Mesodermal cell (in vitro differentiated cells): ENCODE data around the gene BASP1. TPM values are rescaled to one million over a fixed set of nuclear protein-coding genes. Genes with fewer than 3 reads are reported as not detected.

Experiments
- H3K27ac ChIP-seq: 2 replicates; pipeline ENCODE4 v1.7.0; 2013; ENCODE audit warnings: mild to moderate bottlenecking, low read depth, low read length, moderate library complexity; ENCODE audit not compliant: severe bottlenecking
- H3K36me3 ChIP-seq: 2 replicates; pipeline ENCODE4 v1.7.1; 2013; ENCODE audit warnings: mild to moderate bottlenecking, low read length, moderate library complexity; ENCODE audit not compliant: control insufficient read depth, insufficient read depth
- H3K4me1 ChIP-seq: one replicate; pipeline ENCODE4 v1.7.1; 2013; ENCODE audit warnings: mild to moderate bottlenecking, low read length; ENCODE audit not compliant: insufficient read depth, control insufficient read depth, poor library complexity, severe bottlenecking
- H3K4me3 ChIP-seq: 2 replicates; pipeline ENCODE4 v1.7.0; 2013; ENCODE audit warnings: low read length, control low read depth, mild to moderate bottlenecking; ENCODE audit not compliant: insufficient read depth, poor library complexity, severe bottlenecking; ENCODE audit errors: extremely low read depth
- H3K9me3 ChIP-seq: 2 replicates; pipeline ENCODE4 v1.7.1; 2013; ENCODE audit warnings: mild to moderate bottlenecking, low read length, moderate library complexity; ENCODE audit not compliant: control insufficient read depth
- WGBS, 2 experiments: methylation state at CpG; one replicate each; pipeline ENCODE4 v1.1.5; 2013; ENCODE audit warnings: missing lambda C conversion rate in 2 of 2; ENCODE audit not compliant: insufficient coverage in 2 of 2; 5-methylcytosine and 5-hydroxymethylcytosine counted together
- polyA plus RNA-seq, 2 experiments: library from polyadenylated mRNA; stranded (reverse); fragments of 50-300 nt; gene quantifications; one replicate each; pipeline ENCODE4 v1.2.3, GENCODE V29; 2013

BASP1 gene, protein sequence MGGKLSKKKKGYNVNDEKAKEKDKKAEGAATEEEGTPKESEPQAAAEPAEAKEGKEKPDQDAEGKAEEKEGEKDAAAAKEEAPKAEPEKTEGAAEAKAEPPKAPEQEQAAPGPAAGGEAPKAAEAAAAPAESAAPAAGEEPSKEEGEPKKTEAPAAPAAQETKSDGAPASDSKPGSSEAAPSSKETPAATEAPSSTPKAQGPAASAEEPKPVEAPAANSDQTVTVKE
- polyA plus RNA-seq (2013, experiment 1 of 2): 133 TPM
- polyA plus RNA-seq (2013, experiment 2 of 2): 116 TPM

GRCh38 chr5:17217493-17218352 lies at the start of gene BASP1:
Gene BASP1 (plus strand): TSS chr5:17217631. CDS start chr5:17275217, 57,586 bp downstream.
- Histone ChIP-seq H3K36me3 (peaks cover 19% of the 10 kb centered on the region), H3K4me1 (peaks cover 20% of the 10 kb centered on the region), H3K9me3 (no peaks in the 10 kb centered on the region), H3K4me3 (peak within 1 kb of the TSS; percentile 93), H3K27ac (peak within 1 kb of the TSS; percentile 90)
- 0 to 1% methylated on average over 44 to 58 of the region's 89 CpGs for WGBS, 2 experiments

DNA sequence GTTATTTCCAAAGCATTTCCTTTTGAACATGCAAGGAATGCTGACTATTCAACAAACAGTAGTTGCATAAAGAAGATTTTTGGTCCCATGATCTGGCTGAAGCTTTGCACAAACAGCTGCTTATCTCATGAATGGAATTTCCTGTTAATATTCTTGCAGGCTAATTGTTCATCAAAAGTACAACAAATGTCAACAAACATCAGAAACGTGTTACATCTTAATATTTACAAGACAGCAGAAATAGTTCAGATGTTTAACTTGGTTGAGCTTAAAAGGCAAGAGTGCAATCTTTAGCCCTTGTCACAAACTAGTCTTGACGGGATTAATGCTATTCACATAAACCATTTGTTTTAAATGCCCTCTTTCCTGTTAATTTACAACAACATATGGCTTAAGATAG lies 47.9 kb upstream of the BASP1 start:
- Histone ChIP-seq H3K36me3 (no peaks in the 10 kb centered on the region), H3K4me3 (no peak overlapping the region), H3K9me3 (no peaks in the 10 kb centered on the region), H3K4me1 (peaks cover 37% of the 10 kb centered on the region), H3K27ac (peak overlapping the region; percentile 37)
- WGBS, 2 experiments: 60% methylated on average over 1 of the region's 2 CpGs; no CpG with 5 or more reads in 1 of the 2 experiments

DNA sequence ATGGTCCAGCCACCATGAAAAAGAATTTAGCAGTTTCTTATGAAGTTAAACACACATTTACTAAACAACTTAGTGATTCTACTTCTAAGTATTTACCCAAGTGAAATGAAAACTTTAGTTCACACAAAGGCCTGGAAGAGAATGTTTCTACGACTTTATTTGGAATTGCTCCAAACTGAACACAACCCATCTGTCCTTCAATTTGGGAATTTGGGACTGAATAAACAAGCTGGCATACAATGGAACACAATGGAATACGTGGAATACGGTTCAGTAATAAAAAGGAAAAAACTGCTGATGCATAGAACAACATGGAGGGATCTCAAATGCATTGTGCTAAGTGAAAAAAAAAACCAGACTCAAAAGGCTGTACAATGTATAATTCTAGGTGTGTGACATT lies 44.6 kb upstream of the BASP1 start:
- Histone ChIP-seq H3K27ac (no peak overlapping the region), H3K36me3 (no peaks in the 10 kb centered on the region), H3K4me1 (peaks cover 37% of the 10 kb centered on the region), H3K9me3 (no peaks in the 10 kb centered on the region), H3K4me3 (no peak overlapping the region)
- WGBS, 2 experiments: 84 to 100% methylated on average over 1 to 2 of the region's 3 CpGs

- Histone ChIP-seq H3K4me3 (no peak overlapping the region), H3K4me1 (peaks cover 36% of the 10 kb centered on the region), H3K27ac (no peak overlapping the region), H3K9me3 (no peaks in the 10 kb centered on the region), H3K36me3 (no peaks in the 10 kb centered on the region)
- 93 to 94% methylated on average over 4 to 5 of the region's 5 CpGs for WGBS, 2 experiments
Observed at GRCh38 chr5:17174965-17175364, 42.5 kb upstream of the BASP1 start.

DNA sequence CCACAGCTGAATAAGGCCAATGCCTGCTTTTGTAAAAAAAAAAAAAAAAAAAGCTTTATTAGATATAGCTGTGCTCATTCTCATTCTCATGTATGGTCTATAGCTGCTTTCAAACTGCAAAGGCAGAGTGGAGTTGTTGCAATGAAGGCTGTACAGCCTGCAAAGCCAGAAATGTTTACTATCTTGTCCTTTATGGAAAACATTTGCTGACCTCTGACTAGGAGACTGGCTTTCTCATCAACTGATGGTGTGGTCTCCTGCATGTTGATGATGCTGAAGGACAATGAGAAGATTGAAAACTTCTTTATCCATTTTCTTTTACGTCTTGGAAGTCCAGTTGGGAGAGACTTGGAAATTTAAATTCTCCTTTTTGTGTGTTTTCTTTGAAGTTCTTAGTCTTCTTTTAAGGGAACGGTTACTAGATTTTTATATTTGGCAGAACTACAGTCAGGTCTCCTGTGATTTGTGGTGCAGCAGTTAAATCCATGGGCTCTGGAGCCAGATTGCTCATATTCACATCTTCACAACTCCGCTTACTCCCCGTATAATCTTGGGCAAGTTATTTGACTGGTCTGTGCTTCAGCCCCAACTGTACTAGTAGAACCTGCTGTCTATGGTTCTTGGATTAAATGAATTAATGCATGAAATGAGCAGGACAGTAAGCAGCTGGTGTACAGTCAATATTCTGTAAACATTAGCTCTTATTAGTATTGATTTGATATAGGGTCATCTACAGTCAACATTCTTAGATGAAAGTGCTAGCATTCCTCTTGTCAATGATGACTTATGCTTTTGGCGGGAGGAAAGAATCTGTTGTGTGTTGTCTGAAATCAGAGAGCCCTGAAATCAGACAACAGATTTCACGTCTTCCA lies 39.7 kb upstream of the BASP1 start:
- WGBS, 2 experiments: 88 to 91% methylated on average over 3 to 4 of the region's 6 CpGs
- Histone ChIP-seq H3K27ac (peak overlapping the region; percentile 20), H3K36me3 (no peaks in the 10 kb centered on the region), H3K4me1 (peaks cover 47% of the 10 kb centered on the region), H3K4me3 (no peak overlapping the region), H3K9me3 (peaks cover 3% of the 10 kb centered on the region)

- H3K9me3 ChIP-seq: peaks cover 3% of the 10 kb centered on the region
- peak overlapping the region; percentile 26 for H3K27ac ChIP-seq
- WGBS, 2 experiments: 92 to 100% methylated on average over 2 of the region's 2 CpGs
- H3K36me3 ChIP-seq: no peaks in the 10 kb centered on the region
- peaks cover 48% of the 10 kb centered on the region for H3K4me1 ChIP-seq
- no peak overlapping the region for H3K4me3 ChIP-seq
Observed at GRCh38 chr5:17178373-17178675, 39.1 kb upstream of the BASP1 start.

GRCh38 chr5:17180330-17180843 lies 37.0 kb upstream of the BASP1 start:
- H3K27ac ChIP-seq: peak overlapping the region; percentile 66
- H3K9me3 ChIP-seq: peaks cover 3% of the 10 kb centered on the region
- H3K4me1 ChIP-seq: peaks cover 65% of the 10 kb centered on the region
- WGBS, 2 experiments: no CpG with 5 or more reads among the region's 6 CpGs
- no peak overlapping the region for H3K4me3 ChIP-seq
- H3K36me3 ChIP-seq: no peaks in the 10 kb centered on the region

DNA sequence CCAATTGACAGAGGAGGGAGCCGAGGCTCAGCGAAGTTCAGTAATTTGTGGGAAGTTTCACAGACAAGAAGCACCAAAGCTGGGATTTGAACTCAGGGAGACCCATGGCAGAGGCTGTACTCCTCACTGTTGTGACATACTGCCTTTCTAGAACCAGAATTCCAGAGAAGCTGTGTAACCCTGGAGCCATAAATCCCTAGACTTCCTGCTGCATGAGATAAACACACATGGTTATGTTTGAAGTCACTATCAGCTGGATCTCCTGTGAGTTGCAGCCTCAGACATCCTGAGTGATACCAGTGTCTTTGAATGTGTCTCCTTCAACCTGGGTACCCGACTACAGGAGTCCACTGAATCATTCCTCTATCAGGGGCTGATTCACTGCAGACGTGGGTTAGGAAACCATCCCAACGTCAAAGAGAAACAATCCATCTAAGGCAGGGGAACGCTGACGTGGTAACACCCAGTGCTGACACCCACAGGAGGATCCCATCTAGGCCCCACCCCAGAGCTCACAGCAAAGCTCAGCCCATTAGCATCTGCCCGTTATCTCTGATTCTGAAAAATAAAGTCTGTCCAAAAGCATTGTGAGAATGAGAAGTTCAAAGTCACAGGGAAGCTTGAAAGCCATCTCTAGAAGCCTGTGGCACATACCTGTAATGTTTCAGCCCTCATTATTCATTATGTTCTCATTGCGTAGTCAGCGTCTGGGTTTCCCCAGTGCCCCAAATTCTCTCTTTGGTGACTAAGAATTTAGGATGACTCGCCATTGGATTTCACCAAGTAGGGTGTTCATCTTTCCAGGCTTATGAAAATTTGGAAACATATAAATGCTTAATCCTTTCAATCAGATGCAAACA lies 36.3 kb upstream of the BASP1 start:
- no peak overlapping the region for H3K4me3 ChIP-seq
- no peaks in the 10 kb centered on the region for H3K36me3 ChIP-seq
- peaks cover 3% of the 10 kb centered on the region for H3K9me3 ChIP-seq
- 64 to 70% methylated on average over 5 to 8 of the region's 11 CpGs for WGBS, 2 experiments
- H3K27ac ChIP-seq: peak overlapping the region; percentile 66
- H3K4me1 ChIP-seq: peaks cover 72% of the 10 kb centered on the region

DNA sequence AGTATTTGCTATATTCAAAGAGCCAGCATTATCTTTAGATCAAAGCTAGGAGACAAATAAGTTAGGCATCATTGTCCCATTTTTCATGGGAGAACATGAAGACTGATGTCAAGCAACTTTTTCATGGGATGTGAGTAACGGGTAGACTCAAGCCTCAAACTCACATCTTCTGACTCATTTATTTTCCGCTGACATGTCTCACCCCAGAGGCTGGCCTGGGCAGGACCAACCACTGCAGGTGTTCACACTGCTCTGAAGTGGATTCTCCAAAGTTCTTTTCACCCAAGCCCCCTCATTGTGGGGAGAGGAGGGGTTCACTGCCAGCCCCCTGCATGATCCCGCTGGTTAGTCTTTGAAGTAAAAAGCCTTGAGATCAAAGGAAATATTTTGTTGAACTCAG lies 34.9 kb upstream of the BASP1 start:
- Histone ChIP-seq H3K27ac (no peak overlapping the region), H3K36me3 (no peaks in the 10 kb centered on the region), H3K4me1 (peaks cover 78% of the 10 kb centered on the region), H3K9me3 (peaks cover 3% of the 10 kb centered on the region), H3K4me3 (no peak overlapping the region)
- WGBS, 2 experiments: 80% methylated on average over 1 of the region's 3 CpGs; no CpG with 5 or more reads in 1 of the 2 experiments
